Measurements from ENCODE around the gene AMY2A. TPM values are rescaled to one million over a fixed set of nuclear protein-coding genes. Genes with fewer than 3 reads are reported as not detected.
A peak's percentile ranks its signal among the peaks of the same experiment; 100 is the strongest.
"Not testable (repeated sequence)": the region's sequence is repeated elsewhere in the genome, so short reads cannot be mapped to it uniquely, and the experiment has no call there.

AMY2A gene
- total RNA-seq, 1 donor from 2014 or later = not detected

GRCh38 chr1:103584537-103584936, 32.7 kb upstream of the AMY2A start:
- H3K27me3 ChIP-seq (ENCODE audit: control insufficient read depth, insufficient read depth, low read length) = peaks cover 2% of the 10 kb centered on the region
- no peaks in the 10 kb centered on the region for H3K36me3 ChIP-seq (ENCODE audit: control insufficient read depth, insufficient read depth, low read length)
- no peak overlapping the region for H3K4me3 ChIP-seq (ENCODE audit: low read depth, low read length)
- TF ChIP-seq CTCF (IDR thresholded peaks at IDR 0.05; ENCODE audit: insufficient read depth, low read length, severe bottlenecking) = no peak
- DNase-seq (ENCODE audit: low read depth) = no peak
- no peak for FAIRE-seq

- not testable (repeated sequence) for H3K4me3 ChIP-seq (ENCODE audit: low read depth, low read length); H3K36me3 ChIP-seq (ENCODE audit: control insufficient read depth, insufficient read depth, low read length); DNase-seq (ENCODE audit: low read depth); H3K27me3 ChIP-seq (ENCODE audit: control insufficient read depth, insufficient read depth, low read length)
- FAIRE-seq = peak; percentile 58
Observed at GRCh38 chr1:103602740-103603139, 14.5 kb upstream of the AMY2A start.

GRCh38 chr1:103616362-103616761, 865 bp upstream of the AMY2A start:
- H3K27me3 ChIP-seq (ENCODE audit: control insufficient read depth, insufficient read depth, low read length) = no peaks in the 10 kb centered on the region
- FAIRE-seq (no peak), DNase-seq (ENCODE audit: low read depth) (no peak)
- no peak for TF ChIP-seq CTCF (IDR thresholded peaks at IDR 0.05; ENCODE audit: insufficient read depth, low read length, severe bottlenecking)
- H3K4me3 ChIP-seq (ENCODE audit: low read depth, low read length) = no peak overlapping the region
- H3K36me3 ChIP-seq (ENCODE audit: control insufficient read depth, insufficient read depth, low read length) = no peaks in the 10 kb centered on the region

- not testable (repeated sequence) for H3K36me3 ChIP-seq (ENCODE audit: control insufficient read depth, insufficient read depth, low read length); H3K4me3 ChIP-seq (ENCODE audit: low read depth, low read length); H3K27me3 ChIP-seq (ENCODE audit: control insufficient read depth, insufficient read depth, low read length); DNase-seq (ENCODE audit: low read depth)
- FAIRE-seq = peak; percentile 83
Observed at GRCh38 chr1:103627436-103627835, 10.2 kb downstream of the AMY2A start.

GRCh38 chr1:103641194-103641593, 24.0 kb downstream of the AMY2A start:
- not testable (repeated sequence) for DNase-seq (ENCODE audit: low read depth); FAIRE-seq; H3K36me3 ChIP-seq (ENCODE audit: control insufficient read depth, insufficient read depth, low read length); H3K27me3 ChIP-seq (ENCODE audit: control insufficient read depth, insufficient read depth, low read length); H3K4me3 ChIP-seq (ENCODE audit: low read depth, low read length)

GRCh38 chr1:103643908-103644307, 26.7 kb downstream of the AMY2A start:
- not testable (repeated sequence) for H3K36me3 ChIP-seq (ENCODE audit: control insufficient read depth, insufficient read depth, low read length); H3K4me3 ChIP-seq (ENCODE audit: low read depth, low read length); H3K27me3 ChIP-seq (ENCODE audit: control insufficient read depth, insufficient read depth, low read length); FAIRE-seq; DNase-seq (ENCODE audit: low read depth)

- not testable (repeated sequence) for H3K36me3 ChIP-seq (ENCODE audit: control insufficient read depth, insufficient read depth, low read length); DNase-seq (ENCODE audit: low read depth); FAIRE-seq; H3K27me3 ChIP-seq (ENCODE audit: control insufficient read depth, insufficient read depth, low read length); H3K4me3 ChIP-seq (ENCODE audit: low read depth, low read length)
Observed at GRCh38 chr1:103650305-103650704, 33.1 kb downstream of the AMY2A start.

GRCh38 chr1:103650889-103651288, 33.7 kb downstream of the AMY2A start:
- not testable (repeated sequence) for H3K4me3 ChIP-seq (ENCODE audit: low read depth, low read length); DNase-seq (ENCODE audit: low read depth); H3K36me3 ChIP-seq (ENCODE audit: control insufficient read depth, insufficient read depth, low read length); FAIRE-seq; H3K27me3 ChIP-seq (ENCODE audit: control insufficient read depth, insufficient read depth, low read length)

GRCh38 chr1:103654133-103654532, 36.9 kb downstream of the AMY2A start:
- FAIRE-seq; H3K27me3 ChIP-seq (ENCODE audit: control insufficient read depth, insufficient read depth, low read length); H3K36me3 ChIP-seq (ENCODE audit: control insufficient read depth, insufficient read depth, low read length); DNase-seq (ENCODE audit: low read depth); H3K4me3 ChIP-seq (ENCODE audit: low read depth, low read length): not testable (repeated sequence)

- not testable (repeated sequence) for H3K36me3 ChIP-seq (ENCODE audit: control insufficient read depth, insufficient read depth, low read length); H3K27me3 ChIP-seq (ENCODE audit: control insufficient read depth, insufficient read depth, low read length); FAIRE-seq; DNase-seq (ENCODE audit: low read depth); H3K4me3 ChIP-seq (ENCODE audit: low read depth, low read length)
Observed at GRCh38 chr1:103655460-103655859, 38.2 kb downstream of the AMY2A start, which contains the start of gene AMY1A. Gene AMY1A (plus strand): TSS chr1:103655760. CDS start chr1:103656331, 571 bp downstream.

Other genes with a start within 250 kb of the AMY2A start
- gene RNPC3, start 91.7 kb upstream of the AMY2A start, total RNA-seq = 2.6 and 4.6 TPM in 2 replicates
- 3.9 and 5.5 TPM in 2 replicates for gene AMY2B, start 45.8 kb upstream of the AMY2A start, total RNA-seq
- gene AMY1A, start 38.3 kb downstream of the AMY2A start, total RNA-seq = under 0.01 TPM in 1 of 2 replicates, not detected in the other
- gene AMY1B, start 78.8 kb downstream of the AMY2A start, total RNA-seq = not detected in 2 replicates
- 0.26 TPM in 2 replicates for gene AMY1C, start 132.5 kb downstream of the AMY2A start, total RNA-seq